ENCODE data around the gene OBSCN.
"Not testable (repeated sequence)": the region's sequence is repeated elsewhere in the genome, so short reads cannot be mapped to it uniquely, and the experiment has no call there.

Gene OBSCN

GRCh38 chr1:228259368-228259894, 51.6 kb downstream of the OBSCN start:
- DNase-seq (ENCODE audit: low read depth in 2 of 2) = no peak

DNA sequence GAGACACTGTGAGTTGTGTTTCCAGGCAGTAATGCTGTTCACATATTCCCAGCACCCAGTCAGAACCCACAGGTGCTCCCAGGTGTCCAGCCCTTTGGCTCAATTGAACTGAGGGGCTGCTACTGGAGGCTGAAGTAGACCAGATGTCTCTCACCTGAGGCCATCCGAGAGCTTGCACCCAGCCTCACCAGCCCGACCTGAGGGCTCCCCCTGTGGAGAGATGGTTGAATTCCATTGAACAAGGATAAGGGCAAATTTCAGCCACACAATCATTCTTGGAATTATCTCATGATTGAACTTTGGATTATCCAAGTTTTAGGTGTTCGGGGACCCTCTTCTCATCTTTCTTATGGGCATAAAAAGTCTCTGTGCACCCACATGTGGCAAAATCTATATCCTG, 52.1 kb downstream of the OBSCN start:
- no peak for DNase-seq (ENCODE audit: low read depth in 2 of 2)

DNA sequence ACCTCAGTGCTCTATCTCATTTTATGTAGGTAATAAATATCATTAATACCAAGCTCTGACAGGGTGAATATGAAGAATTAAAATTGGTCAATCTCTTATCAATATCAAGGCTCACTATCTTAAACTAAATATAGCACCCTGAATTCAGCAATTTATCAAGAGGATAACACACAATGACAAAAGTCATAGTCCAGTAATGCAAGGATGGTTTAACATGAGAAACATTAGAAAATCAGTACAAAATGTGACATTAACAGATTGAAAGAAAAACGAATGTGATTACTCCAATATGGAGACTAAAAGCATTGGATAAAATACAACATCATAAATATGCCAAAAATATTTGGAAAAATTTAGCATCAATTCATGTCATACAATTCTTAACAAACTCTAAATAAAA, 53.9 kb downstream of the OBSCN start:
- no peak for DNase-seq (ENCODE audit: low read depth in 2 of 2)

GRCh38 chr1:228262475-228262874, 54.6 kb downstream of the OBSCN start:
- DNase-seq (ENCODE audit: low read depth in 2 of 2) = no peak

DNA sequence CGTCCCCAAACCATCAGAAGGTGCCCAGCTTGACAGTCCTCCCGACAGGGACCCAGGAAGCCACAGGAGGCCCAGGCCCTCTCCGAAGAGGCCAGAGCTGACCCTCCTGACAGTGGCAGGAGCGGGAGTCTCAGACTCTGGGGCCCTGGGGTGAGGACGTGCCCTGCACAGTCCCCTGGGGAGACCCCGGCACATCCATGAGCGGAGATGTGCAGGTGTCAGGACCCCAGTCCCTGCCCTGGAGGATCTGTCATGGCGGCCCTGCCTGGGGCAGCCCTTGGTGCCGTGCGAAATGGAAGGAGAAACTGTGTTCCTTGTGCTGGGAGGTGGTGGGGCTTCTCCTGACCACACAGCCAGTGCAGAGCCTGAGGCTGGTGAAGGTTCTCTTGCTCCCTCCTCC, 55.8 kb downstream of the OBSCN start:
- no peak for DNase-seq (ENCODE audit: low read depth in 2 of 2)

GRCh38 chr1:228264090-228264829, 56.4 kb downstream of the OBSCN start:
- no peak for DNase-seq (ENCODE audit: low read depth in 2 of 2)

- DNase-seq (ENCODE audit: low read depth in 2 of 2) = no peak
These were observed 57.3 kb downstream of the OBSCN start for GRCh38 chr1:228265167-228265566.

- no peak for DNase-seq (ENCODE audit: low read depth in 2 of 2)
These were observed 60.4 kb downstream of the OBSCN start for GRCh38 chr1:228267962-228268880.

DNA sequence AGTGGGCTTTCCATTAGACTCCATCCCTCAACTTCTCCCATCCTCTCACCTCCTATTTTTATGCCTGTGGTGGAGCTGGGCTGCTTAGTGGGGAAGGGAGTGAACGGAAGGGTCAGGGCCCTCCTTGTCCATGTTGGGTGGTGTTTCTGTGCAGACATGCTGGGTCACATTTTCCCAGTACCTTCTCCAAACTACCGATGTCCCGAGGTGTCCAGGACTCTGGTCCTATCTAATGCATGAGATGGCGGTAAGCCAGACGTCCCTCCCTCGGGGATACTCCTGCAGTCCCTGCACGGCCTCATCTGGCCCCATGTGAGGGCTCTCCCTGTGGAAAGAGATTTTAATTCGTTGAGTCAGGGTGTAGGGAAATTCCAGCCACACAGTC, 61.0 kb downstream of the OBSCN start:
- DNase-seq (ENCODE audit: low read depth in 2 of 2) = no peak

DNA sequence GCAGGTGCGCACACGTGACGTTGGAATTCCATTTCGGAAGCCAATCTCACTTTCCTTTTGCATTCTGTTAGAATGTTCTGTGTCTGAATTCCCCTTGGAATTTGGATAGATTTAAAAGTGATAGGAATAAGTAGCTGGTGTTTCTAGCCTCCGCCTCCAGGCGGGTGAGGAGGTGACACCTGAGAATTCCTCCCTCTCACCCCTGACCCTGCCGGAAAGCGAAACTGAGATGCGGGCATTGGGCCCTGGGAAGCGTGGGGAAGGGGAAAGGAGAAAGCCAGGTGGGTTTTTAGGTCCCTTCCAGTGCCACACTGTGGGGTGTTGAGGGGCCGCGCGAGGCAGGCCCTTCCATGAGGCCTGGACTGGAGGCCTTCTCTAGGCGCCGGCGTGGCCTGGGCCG, 61.6 kb downstream of the OBSCN start:
- not testable (repeated sequence) for DNase-seq (ENCODE audit: low read depth in 2 of 2)

DNA sequence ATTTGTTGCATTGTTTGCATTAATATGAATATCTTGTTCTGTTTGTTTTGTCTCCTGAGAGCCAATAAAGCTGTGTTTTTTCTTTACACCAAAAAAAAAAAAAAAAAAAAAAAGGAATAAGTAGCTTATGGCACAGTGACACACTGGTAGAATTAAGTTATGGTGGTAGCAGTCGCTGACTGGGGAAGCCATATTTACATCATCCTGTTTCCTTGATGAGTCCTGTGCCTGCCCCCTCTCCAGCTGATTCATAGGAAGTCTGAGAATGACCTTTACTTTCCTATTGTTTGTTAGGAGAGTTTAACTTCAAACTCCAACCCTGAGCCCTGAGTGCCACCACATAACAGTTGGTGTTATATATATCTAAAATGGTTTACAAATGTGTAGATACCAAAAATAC, 62.2 kb downstream of the OBSCN start:
- no peak for DNase-seq (ENCODE audit: low read depth in 2 of 2)

GRCh38 chr1:228271701-228272251, 63.9 kb downstream of the OBSCN start:
- DNase-seq (ENCODE audit: low read depth in 2 of 2) = no peak

DNA sequence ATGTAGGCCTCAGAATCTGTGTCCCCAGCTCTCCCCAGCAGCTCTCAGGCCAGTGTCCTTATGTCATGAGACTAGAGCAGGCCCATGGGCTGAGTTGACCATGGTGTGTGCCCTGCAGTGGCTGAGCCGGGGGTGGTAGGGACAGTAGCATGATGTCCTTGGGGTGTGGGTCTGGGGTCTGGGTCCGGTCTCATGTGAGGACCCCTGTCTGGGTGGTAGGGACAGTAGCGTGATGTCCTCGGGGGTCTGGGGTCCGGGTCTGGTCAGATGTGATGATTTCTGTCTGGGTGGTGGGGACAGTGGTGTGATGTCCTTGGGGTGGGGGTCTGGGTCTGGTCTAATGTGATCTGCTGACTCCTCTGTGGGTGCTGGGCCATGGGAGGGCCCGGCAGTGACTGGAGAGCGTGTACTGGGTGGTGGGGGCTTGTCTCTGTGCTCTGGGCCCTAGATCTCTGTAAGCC, 64.5 kb downstream of the OBSCN start:
- no peak for DNase-seq (ENCODE audit: low read depth in 2 of 2)

GRCh38 chr1:228272831-228273571, 65.2 kb downstream of the OBSCN start:
- no peak for DNase-seq (ENCODE audit: low read depth in 2 of 2)

DNA sequence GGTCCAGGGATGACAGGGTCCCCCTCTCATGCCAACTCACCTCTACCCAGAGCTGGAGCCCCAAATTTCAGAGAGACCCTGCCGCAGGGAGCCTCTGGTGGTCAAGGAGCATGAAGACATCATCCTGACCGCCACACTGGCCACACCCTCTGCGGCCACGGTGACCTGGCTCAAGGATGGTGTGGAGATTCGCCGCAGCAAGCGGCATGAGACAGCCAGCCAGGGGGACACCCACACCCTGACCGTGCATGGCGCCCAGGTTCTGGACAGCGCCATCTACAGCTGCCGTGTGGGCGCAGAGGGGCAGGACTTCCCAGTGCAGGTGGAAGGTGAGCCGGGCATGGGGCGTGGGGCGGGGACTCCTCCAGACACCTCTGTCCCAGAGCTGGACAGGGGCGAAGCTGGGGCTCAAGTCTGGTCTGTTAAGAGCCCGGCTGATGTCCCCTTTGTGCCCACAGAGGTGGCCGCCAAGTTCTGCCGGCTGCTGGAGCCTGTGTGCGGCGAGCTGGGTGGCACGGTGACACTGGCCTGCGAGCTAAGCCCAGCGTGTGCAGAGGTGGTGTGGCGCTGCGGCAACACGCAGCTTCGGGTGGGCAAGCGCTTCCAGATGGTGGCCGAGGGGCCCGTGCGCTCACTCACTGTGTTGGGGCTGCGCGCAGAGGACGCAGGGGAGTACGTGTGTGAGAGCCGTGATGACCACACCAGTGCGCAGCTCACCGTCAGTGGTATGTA, 66.0 kb downstream of the OBSCN start:
- no peak for DNase-seq (ENCODE audit: low read depth in 2 of 2)

DNA sequence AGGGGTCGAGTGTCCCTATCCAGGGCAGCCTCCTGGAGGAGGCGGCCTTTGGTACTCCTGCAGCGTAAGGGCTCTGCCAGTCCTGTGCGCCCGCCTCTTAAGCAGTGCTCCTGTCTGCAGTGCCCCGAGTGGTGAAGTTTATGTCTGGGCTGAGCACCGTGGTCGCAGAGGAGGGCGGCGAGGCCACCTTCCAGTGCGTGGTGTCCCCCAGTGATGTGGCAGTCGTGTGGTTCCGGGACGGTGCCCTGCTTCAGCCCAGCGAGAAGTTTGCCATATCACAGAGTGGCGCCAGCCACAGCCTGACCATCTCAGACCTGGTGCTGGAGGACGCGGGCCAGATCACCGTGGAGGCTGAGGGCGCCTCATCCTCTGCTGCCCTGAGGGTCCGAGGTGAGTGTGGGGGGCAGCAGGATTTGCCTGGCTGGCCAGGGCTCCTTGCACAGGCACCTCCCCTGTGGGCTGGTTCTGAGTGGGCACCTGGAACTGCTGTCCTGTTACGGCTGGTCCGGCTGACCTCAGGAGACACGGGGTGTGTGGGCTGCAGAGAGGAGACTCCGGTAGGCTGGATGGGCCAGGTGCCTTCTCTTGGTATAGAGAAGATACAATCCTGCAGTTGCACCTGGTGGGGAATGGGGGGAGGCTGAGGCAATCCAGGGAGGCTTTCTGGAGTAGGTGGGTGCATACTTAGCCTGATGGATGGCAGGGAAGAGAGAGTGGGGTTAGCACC, 66.8 kb downstream of the OBSCN start:
- no peak for DNase-seq (ENCODE audit: low read depth in 2 of 2)

GRCh38 chr1:228275179-228275429, 67.3 kb downstream of the OBSCN start:
- DNase-seq (ENCODE audit: low read depth in 2 of 2) = no peak

DNA sequence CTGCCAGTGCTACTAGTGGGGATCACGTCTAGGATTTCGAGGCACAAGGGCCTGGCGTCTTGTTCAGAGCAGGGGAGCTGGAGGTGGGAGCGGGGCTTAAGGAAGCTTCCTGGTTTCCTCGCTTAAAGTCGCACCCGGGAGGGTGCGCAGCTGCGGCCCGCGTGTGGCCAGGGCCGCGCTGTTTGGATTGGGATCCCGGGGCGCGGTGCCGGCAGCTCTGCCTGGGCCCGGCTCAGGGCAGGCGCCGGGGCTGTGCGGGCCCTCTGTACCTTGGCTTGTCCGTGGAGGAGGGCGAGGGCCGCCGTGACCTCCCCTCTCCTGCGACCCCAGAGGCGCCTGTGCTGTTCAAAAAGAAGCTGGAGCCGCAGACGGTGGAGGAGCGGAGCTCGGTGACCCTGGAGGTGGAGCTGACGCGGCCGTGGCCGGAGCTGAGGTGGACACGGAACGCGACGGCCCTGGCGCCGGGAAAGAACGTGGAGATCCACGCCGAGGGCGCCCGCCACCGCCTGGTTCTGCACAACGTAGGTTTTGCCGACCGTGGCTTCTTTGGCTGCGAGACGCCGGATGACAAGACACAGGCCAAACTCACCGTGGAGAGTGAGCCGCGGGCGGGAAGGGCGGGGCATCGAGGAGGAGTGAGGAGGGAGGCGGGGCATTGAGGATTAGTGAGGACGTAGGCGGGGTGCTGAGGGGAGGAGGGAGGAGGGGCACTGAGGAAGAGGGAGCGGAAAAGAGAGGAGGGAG, 67.8 kb downstream of the OBSCN start:
- peak; percentile 74 to 77 for DNase-seq (ENCODE audit: low read depth in 2 of 2)

- no peak for DNase-seq (ENCODE audit: low read depth in 2 of 2)
These were observed 68.5 kb downstream of the OBSCN start for GRCh38 chr1:228276174-228276831.
